Astrocyte (in vitro differentiated cells and primary cell): ENCODE measurements around the gene C10orf105. TPM values are rescaled to one million over a fixed set of nuclear protein-coding genes. Genes with fewer than 3 reads are reported as not detected.

ENCODE experiments used
- DNase-seq: peaks from one replicate; pipeline ENCODE4 v3.0.0-alpha.2; 2010; ENCODE audit warnings: low read depth
- FAIRE-seq: peaks from 2 replicates; lab custom pipeline; 2011; peaks lifted over from hg19 to GRCh38; lab: Jason Lieb, UNC
- H2AFZ ChIP-seq: 2 replicates; pipeline ENCODE4 v1.6.0; 2012; ENCODE audit warnings: low read depth, low read length, inconsistent platforms
- H3K27ac ChIP-seq: 2 replicates; pipeline ENCODE4 v1.5.1; 2011; ENCODE audit warnings: low read depth, low read length, inconsistent platforms
- H3K27me3 ChIP-seq: 2 replicates; pipeline ENCODE4 v1.6.0; 2011; ENCODE audit warnings: low read length, inconsistent platforms; ENCODE audit not compliant: insufficient read depth
- H3K36me3 ChIP-seq: 2 replicates; pipeline ENCODE4 v1.5.1; 2011; ENCODE audit warnings: low read length, inconsistent platforms; ENCODE audit not compliant: insufficient read depth
- H3K4me1 ChIP-seq: 2 replicates; pipeline ENCODE4 v1.5.1; 2011; ENCODE audit warnings: low read length, inconsistent platforms; ENCODE audit not compliant: insufficient read depth
- H3K4me2 ChIP-seq: 2 replicates; pipeline ENCODE4 v1.6.0; 2012; ENCODE audit warnings: low read length, inconsistent platforms
- H3K4me3 ChIP-seq: 2 replicates; pipeline ENCODE4 v1.5.1; 2011; ENCODE audit warnings: low read depth, mild to moderate bottlenecking, low read length, inconsistent platforms; ENCODE audit not compliant: insufficient read depth
- H3K79me2 ChIP-seq: 2 replicates; pipeline ENCODE4 v1.6.0; 2012; ENCODE audit warnings: mild to moderate bottlenecking, low read length, inconsistent platforms; ENCODE audit not compliant: insufficient read depth
- H3K9ac ChIP-seq: 2 replicates; pipeline ENCODE4 v1.6.0; 2012; ENCODE audit warnings: mild to moderate bottlenecking, low read length, inconsistent platforms
- H3K9me3 ChIP-seq: 2 replicates; pipeline ENCODE4 v1.5.1; 2012; ENCODE audit warnings: low read depth, mild to moderate bottlenecking, low read length, inconsistent platforms; ENCODE audit not compliant: insufficient read depth
- H4K20me1 ChIP-seq: 2 replicates; pipeline ENCODE4 v1.6.0; 2012; ENCODE audit warnings: low read length, inconsistent platforms; ENCODE audit not compliant: insufficient read depth
- H3K27ac Mint-ChIP-seq: one replicate; pipeline ENCODE4 v1.8.0; 2021; ENCODE audit warnings: mild to moderate bottlenecking, mixed read lengths; ENCODE audit not compliant: unreplicated experiment
- H3K27me3 Mint-ChIP-seq: one replicate; pipeline ENCODE4 v1.8.0; 2021; ENCODE audit warnings: low read depth, mixed read lengths; ENCODE audit not compliant: unreplicated experiment
- H3K36me3 Mint-ChIP-seq: one replicate; pipeline ENCODE4 v1.8.0; 2021; ENCODE audit warnings: low read depth, mixed read lengths; ENCODE audit not compliant: unreplicated experiment
- H3K4me1 Mint-ChIP-seq: one replicate; pipeline ENCODE4 v1.8.0; 2021; ENCODE audit warnings: low read depth, mixed read lengths; ENCODE audit not compliant: unreplicated experiment
- H3K4me3 Mint-ChIP-seq: one replicate; pipeline ENCODE4 v1.8.0; 2021; ENCODE audit warnings: mild to moderate bottlenecking, moderate library complexity, mixed read lengths; ENCODE audit not compliant: unreplicated experiment
- H3K9me3 Mint-ChIP-seq: one replicate; pipeline ENCODE4 v1.8.0; 2021; ENCODE audit warnings: mild to moderate bottlenecking, mixed read lengths; ENCODE audit not compliant: unreplicated experiment
- CTCF ChIP-seq: IDR thresholded peaks from 2 replicates; pipeline ENCODE4 v1.5.1; 2011; ENCODE audit warnings: low read depth, mild to moderate bottlenecking, inconsistent platforms, low read length, moderate library complexity; ENCODE audit not compliant: insufficient read depth
- EZH2 ChIP-seq: IDR thresholded peaks from 2 replicates; pipeline ENCODE4 v1.6.1; 2012; ENCODE audit warnings: mild to moderate bottlenecking, low read length, inconsistent platforms; ENCODE audit not compliant: insufficient read depth
- total RNA-seq: library from RNA; stranded (reverse); gene quantifications from 2 replicates; pipeline ENCODE4 v1.2.1, GENCODE V29; 2021

Gene C10orf105
- total RNA-seq, 1 donor from 2014 or later: not detected

GRCh38 chr10:71711052-71711623, 8.4 kb downstream of the C10orf105 start:
- H3K27me3 Mint-ChIP-seq: peaks cover 35% of the 10 kb centered on the region

GRCh38 chr10:71710519-71710918, 9.1 kb downstream of the C10orf105 start:
- TF ChIP-seq CTCF (no peak), EZH2 (no peak)
- no peak overlapping the region for H3K4me3 Mint-ChIP-seq
- H3K4me1 Mint-ChIP-seq: peaks cover 6% of the 10 kb centered on the region

More at GRCh38 chr10:71711052-71711623, 8.4 kb downstream of the C10orf105 start:
- H3K4me3 Mint-ChIP-seq: no peak overlapping the region
- Histone ChIP-seq H2AFZ (no peak overlapping the region), H3K27ac (no peak overlapping the region), H4K20me1 (no peaks in the 10 kb centered on the region), H3K9ac (no peak overlapping the region), H3K4me3 (no peak overlapping the region), H3K79me2 (no peaks in the 10 kb centered on the region), H3K4me2 (no peak overlapping the region), H3K4me1 (peaks cover 7% of the 10 kb centered on the region), H3K27me3 (peaks cover 5% of the 10 kb centered on the region), H3K9me3 (no peaks in the 10 kb centered on the region), H3K36me3 (no peaks in the 10 kb centered on the region)
- H3K9me3 Mint-ChIP-seq: peaks cover 2% of the 10 kb centered on the region
- DNase-seq: no peak
- TF ChIP-seq CTCF: no peak
- no peak for TF ChIP-seq EZH2
- FAIRE-seq: no peak
- no peak overlapping the region for H3K27ac Mint-ChIP-seq
- H3K4me1 Mint-ChIP-seq: peaks cover 6% of the 10 kb centered on the region
- no peaks in the 10 kb centered on the region for H3K36me3 Mint-ChIP-seq

More at GRCh38 chr10:71710519-71710918, 9.1 kb downstream of the C10orf105 start:
- no peaks in the 10 kb centered on the region for H3K36me3 Mint-ChIP-seq
- no peak for DNase-seq
- Histone ChIP-seq H2AFZ (no peak overlapping the region), H3K36me3 (no peaks in the 10 kb centered on the region), H3K4me1 (peaks cover 7% of the 10 kb centered on the region), H3K27ac (no peak overlapping the region), H3K9ac (no peak overlapping the region), H3K9me3 (no peaks in the 10 kb centered on the region), H3K27me3 (peaks cover 8% of the 10 kb centered on the region), H3K79me2 (no peaks in the 10 kb centered on the region), H3K4me3 (no peak overlapping the region), H4K20me1 (no peaks in the 10 kb centered on the region), H3K4me2 (no peak overlapping the region)
- no peak for FAIRE-seq
- H3K9me3 Mint-ChIP-seq: peaks cover 2% of the 10 kb centered on the region
- H3K27me3 Mint-ChIP-seq: peaks cover 38% of the 10 kb centered on the region
- H3K27ac Mint-ChIP-seq: no peak overlapping the region
